ENCODE results near the gene EIPR1.

The EIPR1 gene

DNA sequence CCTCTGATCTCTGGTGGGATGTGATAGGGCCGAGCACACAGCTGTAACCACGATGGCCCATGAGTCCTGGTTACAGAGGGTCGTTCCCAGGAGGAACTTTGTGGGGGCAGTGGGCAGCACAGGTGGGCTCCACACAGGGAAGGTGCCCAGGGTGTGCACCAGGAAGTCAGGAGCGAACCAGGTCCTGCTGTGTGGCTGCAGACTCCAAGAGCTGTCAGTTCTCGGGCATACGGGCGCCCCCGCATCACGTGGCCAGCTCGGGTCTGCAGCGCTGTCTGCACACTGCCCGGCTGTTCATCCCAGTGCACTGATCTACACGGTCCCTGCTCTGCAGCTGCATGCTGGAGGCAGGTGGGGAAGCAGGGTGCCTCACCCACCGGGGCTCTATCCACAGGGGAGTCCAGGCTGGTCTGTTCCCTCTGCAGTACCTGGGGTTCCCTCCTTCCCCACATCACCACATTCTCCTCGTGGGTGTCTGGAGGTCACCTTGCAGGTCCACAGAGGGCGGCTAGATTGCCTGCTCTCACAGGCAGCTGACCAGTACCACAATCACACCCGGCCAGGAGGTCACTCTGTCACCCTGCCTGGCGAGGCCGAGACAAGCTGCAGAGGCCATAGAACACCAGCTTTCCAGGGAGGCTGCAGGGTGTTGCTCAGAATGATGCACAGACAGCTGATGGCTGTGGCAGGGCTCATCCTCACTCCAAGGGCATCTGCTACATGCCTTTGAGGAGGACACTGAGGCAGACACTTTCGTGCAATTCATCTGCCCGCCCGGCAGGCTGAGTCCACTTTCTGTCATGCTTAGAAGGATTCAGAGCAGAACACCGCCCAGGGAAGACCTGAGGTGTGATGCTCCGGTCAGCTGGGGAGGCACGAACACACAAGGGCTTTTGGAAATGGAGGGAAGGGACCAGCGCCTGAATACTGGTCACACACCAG is 202.7 kb downstream of the EIPR1 start:
- DNase-seq (ENCODE audit: low spot score), result no peak

DNA sequence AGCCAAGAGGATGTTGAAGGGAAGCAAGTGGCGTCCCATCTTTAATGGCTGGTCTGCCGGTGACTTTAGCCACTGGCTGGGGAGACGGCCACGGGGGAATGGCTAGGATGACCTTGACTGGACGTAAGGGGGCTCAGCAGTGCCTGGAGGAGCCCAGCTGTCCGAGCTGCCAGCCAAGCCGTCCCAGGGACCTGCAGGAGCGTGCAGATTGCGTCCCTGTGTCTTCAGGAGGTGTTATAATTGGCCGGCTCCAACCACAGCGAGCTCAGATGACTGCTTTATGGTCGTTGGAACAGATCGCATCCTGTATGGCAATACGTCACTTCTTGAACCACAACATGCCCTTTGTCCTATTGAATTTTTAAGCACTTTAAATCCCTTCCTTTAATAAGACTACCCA is 204.6 kb downstream of the EIPR1 start:
- no peak for DNase-seq (ENCODE audit: low spot score)

DNA sequence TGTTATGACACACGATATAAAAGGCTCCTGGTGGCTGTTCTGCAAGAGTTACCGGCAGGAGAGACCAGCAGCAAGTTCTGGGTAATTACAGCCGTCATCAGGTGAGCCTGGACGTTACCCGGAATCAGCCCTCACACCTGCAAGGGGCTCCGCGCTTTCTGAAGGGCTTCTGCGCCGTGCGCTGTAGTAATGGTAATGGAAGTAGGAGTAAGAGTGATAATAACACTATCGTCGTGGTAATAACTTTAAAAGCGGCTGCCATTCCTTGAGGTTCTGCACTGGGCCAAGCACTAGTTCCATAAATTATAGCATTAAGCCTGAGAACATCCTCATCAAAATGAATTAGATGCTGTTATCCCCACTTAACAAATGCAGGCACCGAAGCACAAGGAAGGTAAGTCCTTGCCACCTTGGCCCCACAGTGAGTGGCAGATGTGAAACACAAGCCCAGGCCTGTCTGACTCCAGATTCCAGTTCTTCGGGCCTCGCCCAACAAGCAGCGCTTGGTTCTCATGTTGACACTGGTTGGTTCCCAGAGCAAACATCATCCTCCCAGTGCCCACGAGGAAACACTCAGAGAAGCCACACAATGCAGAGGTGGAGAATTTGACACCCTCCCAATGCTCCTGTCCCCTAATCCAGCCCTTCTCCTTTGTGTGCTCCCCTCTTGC is 205.2 kb downstream of the EIPR1 start:
- no peak for DNase-seq (ENCODE audit: low spot score)

DNA sequence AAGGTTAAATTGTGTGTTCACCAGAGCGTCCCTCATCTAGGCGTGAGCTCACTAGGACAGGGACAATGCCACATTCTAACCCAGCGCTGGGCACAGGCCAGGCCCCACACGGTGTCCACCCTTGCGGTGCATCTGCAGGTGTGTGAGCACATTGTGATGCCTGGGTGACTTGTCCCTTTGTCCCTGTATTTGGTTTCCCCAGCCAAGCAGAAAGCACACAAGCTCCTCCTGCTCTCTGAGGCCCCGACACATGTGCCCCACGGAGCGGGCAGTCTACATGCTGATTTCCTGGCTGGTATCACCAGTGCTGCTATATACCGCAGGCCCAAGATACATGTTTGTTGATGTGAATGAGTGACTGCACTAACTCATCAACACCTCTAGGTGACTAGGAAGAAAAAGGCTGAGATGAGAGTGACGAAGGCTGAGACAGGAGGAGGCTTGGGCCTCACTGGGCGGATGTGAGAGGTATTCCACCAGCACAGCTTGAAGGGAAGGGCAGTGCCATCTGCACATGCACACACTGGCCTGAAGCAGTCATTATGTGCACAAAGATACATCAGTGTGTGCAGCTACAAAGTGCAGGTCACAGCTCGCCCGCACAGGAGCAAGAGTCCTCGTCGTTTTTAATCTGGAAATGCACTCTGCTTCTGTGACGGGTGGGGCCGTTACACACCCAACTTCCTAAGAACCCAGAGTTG is 205.9 kb downstream of the EIPR1 start:
- no peak for DNase-seq (ENCODE audit: low spot score)

DNA sequence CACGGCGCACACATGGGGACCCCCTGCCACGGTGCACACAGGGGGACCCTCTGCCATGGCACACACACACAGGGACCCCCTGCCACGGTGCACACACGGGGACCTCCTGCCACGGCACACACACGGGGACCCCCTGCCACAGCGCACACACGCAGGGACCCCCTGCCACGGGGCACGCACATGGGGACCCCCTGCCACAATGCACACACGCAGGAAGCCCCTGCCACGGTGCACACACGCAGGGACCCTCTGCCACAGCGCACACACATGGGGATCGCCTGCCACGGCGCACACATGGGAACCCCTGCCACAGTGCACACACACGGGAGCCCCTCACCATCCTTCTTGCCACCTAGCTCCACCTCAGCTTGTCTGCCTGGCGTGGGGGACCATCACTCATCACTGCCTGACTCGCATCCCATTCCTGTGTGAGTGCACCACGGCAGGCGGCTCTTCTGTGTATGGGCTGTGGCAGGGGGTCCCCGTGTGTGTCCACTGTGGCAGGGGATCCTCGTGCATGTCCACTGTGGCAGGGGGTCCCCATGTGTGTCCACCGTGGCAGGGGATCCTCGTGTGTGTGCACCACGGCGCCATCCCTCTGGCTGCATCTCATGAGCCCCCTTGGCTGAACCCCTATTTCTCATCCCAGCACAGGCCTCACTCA is 206.7 kb downstream of the EIPR1 start:
- DNase-seq (ENCODE audit: low spot score), result no peak

DNA sequence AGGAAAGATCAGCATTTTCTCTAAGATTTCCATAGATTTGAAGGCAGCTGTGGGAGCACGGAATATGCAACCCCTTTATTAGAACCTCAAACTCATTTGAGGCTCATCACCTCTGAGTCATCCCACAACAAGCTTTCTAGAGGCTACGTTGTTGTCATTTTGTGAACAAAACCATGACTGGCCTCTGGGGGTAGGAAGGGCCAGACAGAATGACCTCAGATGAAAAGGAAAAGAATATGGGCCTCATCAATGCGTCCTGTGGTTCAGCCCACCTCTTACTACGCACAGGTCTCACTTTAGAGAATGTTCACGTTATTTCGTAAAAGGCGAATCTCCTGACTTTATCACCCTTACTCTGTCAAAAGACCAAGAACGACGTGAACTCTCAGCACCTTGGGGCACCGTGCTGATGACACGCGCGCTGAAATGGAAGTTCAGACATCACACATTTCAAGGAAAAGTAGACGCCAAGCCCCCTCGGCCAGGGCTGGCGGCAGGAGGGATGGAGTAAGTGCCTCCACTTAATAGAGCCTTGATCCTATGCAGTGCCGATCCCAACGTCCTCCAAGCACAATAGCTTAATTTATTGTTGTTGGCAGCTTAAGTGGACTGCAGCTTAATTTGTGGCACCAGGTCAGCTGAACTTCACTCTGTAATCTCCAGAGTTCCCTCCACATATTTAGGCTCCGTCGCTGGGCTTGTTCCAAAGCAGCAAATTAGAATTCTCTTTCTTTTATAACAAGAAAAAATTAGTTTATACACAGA is 208.3 kb downstream of the EIPR1 start:
- DNase-seq (ENCODE audit: low spot score), result peak; percentile 53

DNA sequence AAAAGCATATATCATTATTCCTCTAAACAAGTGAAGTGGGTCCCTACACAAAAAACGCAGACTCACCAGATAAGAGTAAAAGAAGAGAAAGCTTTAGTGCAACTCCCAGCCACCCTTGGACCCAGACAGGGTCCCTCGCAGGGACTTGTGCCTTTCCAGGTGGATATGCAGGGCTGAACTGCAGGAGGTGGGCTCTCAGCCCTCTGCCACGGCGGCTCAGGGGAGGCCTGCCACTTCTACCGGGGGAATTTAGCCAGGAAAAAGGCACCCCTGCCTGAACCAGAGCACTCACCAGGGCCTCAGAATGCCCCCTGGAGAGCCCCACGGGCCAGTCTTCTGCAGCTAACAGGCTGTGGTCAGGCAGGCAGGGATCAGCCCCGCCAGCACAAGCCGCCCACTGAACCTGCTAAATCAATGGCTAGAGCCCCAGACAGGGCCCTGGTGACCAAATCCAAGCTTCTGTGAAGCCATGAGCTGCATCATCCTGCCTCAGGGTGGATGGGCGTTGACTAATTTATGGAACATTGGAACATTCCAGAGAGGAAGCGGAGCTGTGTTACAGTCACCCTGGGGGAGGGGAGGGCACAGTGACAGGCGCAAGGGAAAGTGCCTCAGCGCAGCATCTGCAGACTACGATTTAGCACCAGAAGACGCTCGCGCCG is 209.3 kb downstream of the EIPR1 start:
- DNase-seq (ENCODE audit: low spot score), result peak; percentile 21

DNA sequence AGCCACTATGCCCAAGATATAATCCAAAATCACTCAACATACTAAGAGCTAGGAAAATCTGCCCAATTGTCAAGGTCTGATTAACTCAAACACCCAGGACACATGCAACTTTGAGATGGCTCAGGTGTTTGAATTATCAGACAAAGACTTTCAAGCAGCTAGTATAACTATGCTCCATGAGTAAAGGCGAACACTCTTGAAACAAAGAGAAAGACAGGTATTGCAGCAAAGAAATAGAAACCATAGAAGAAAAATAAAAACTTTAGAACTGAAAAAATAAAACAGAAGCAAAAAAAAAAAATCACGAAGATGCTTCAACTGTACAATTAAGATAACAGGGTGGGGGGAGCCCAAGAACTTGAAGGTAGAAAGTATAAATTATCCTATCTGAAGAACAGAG is 214.2 kb downstream of the EIPR1 start:
- no peak for DNase-seq (ENCODE audit: low spot score)

DNA sequence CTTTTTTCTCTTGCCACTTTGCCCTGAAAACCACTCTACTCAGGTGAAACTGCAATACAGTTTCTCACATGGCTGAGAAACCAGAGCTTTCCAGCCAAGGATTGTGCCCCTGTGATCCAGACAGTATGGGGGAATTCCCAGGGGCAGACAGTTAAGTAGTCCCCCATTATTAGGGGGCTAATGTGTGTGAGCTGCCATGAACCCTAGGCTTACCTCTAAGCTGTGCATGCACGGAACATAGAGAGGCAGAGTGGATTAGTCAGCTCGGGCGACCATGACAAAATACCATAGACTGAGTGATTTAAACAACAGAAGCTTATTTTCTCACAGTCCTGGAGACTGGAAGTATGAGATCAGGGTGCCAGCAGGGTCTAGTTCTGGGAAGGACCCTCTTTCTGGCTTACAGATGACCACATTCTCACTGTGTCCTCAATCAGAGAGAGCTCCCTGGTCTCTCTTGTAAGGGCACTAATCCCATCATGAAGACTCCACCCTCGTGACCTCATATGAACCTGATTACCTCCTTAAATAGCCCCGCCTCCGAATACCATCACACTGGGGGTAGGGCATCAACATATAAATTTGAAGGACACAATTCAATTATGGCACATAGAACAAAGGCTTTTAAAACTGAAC is 215.1 kb downstream of the EIPR1 start:
- DNase-seq (ENCODE audit: low spot score), result no peak

DNA sequence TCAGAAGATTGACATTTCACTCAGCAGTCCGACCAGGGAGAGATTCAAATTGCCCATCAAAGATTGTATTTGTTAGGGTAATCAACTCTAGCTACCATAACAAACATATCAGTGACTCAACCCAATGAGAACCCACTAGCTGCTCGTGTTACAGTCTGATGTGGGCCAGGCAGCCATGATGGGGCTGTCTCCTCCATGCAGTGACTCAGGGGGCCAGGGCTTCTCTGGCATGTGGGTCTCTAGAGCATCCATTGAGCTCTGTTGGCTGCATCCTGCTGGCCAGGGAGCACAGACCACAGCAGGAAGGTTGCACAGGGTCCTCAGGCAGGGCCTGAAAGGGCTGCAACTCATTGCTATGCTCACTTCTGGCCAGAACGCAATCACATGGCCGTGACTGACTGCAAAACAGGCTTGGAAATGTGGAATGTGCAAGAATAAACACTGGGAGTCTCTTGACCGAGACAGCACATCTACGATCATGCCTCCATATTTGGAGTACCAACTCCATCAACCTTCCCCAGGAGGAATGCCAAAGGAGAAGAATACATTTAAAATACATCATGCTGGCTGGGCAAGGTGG is 216.8 kb downstream of the EIPR1 start:
- DNase-seq (ENCODE audit: low spot score), result no peak

DNA sequence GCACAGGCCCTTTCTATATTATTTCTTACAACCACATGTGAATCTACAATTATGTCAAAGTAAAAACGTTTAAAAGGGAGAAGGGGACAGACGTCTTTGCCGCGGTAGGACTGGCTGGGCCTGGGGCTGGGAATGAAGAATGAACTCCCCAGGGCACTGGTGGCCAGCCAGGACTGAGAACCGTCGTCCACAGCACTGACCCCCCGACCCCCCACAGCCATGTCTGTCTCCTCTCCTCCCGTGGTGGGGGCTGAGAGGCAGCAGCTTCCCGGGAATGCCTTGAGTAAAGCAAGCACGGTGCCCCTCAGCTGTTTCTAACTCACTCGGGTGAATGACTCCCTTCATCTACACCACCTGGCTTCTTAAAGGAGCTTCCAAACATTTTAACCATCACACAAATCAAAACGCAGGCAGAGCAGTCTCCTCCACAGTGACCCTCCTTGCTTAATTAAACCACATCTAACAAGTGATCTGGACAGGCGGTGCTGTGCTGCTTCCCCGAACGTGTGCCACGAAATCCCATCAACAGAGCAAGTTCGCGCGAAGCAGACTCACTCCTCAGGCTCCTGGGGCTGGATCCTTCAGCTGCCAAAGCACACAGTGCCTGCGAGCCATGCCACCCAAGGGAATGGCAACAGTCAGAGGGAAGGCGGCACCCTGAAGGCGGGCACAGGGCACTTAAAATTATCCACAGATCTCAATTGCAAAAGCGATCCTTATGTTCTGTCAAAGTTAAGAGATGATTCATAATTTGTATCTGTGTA is 217.7 kb downstream of the EIPR1 start:
- DNase-seq (ENCODE audit: low spot score), result no peak

DNA sequence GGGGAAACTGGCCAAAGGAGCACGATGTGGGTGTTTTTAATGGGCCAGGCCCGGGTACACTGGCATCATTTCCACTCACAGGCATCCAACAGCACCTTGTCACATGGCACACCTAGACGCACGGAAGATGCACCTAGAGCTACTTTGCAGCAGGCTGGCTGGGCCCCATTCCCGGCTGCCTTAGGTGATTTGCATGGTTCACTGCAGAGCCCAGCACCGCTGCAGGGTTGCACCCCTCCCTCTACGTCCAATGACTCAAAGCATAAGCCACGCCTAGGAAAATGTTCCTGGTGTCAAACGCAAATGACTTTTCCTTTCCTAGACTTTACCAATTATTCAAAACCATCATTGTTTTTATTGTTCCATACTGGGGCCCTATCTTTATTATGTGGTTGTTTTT is 222.9 kb downstream of the EIPR1 start:
- DNase-seq (ENCODE audit: low spot score), result peak; percentile 6

DNA sequence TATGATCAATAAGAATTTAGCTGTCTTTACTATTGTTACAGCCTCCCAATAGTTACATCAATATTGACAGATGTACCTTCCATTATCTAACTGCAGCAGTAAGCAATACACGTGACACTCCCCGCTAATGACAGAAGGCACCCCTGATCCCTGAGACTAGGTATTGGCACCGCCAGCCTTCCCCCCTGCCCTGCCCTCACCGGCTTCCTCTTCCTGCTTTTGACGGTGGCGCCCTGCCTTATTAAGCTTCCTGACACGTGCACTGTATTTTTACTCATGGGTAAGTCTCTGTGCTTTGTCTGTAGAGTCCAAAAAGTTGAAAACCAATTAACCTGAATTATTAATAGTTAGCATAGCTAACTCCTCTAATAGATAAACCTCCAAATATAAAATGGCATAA is 223.5 kb downstream of the EIPR1 start:
- no peak for DNase-seq (ENCODE audit: low spot score)

DNA sequence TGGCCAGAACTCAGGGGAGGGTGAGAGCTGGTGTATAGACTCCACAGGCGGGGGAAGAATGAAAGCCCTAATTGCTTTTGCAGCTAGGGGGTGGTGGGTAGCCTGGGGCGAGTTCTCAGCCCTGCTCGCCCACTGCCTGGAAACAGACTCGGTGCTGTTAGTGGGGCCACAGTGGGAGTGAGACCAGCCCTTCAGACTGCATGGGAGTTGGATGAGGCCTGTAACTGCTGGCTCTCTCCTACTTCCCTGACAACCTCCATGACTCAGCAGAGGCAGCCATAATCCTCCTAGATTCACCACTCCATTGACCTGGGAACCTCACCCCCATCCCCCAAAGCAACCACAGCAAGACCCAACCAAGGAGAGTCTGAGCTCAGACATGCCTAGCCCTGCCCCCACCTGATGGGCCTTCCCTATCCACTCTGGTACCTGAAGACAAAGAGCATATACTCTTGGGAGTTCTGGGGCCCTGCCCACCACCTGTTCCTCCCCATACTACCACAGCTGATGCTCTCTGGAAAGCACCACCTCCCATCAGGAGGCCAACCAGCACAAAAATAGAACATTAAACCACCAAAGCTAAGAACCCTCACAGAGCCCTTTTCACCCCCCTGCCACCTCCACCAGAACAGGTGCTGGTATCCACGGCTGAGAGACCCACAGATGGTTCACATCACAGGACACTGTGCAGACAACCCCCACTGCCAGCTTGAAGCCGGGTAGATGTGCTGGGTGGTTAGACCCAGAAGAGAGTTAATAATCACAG is 226.3 kb downstream of the EIPR1 start:
- no peak for DNase-seq (ENCODE audit: low spot score)

DNA sequence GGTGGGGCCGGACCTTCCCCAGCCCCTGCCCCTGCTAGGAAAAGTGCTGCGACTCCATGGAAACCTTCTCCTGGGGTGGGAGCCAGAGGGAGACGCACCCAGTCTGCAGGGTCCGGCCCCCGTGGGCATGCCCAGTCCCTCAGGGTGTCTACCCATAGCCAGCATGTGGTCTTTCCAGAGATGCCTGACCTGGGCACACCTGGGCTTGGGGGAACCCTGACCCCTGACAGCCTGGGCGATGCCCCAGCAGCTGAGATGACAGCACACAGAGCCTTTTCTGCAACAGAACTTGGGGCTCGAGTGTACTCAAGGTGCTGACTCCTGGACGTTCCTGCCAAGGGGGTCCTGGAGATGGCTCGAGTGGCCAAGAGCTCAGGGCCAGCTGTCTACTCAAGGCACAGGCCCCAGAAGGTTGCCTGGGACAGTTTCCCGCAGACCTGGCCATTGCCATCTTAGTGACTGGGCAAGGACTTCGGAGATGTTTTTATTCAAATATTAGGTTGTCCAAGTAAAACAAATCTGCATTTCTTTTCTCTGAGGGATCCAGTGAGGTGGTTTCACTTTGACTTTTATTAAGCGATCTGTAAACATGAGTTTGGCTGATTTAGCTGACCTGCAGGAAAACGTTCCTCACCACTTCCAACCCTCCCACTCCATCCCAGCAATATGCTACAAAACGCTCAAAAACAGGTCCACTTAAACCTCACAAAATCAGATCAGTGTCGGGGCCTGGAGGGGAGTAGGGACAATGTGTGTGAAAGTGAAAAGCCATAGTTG is 228.0 kb downstream of the EIPR1 start:
- no peak for DNase-seq (ENCODE audit: low spot score)

DNA sequence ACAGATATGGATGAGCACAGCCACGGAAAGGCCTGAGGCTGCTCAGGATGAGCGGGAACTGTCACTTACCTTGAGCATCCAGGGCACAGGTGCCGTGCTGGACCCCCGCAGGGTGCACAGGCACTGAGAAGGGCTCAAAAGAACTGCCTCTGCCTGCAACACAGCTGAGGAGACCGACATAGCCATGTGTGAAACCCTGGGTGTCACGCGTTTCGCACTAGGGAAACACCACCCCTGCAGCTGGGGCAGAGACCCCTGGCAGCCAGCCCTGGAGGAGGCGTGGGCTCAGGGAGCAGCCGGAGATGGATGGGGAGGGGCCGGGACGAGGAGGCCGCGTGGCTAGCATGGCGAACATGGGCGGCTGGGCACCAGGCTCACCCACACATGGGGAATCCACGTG is 228.9 kb downstream of the EIPR1 start:
- no peak for DNase-seq (ENCODE audit: low spot score)

DNA sequence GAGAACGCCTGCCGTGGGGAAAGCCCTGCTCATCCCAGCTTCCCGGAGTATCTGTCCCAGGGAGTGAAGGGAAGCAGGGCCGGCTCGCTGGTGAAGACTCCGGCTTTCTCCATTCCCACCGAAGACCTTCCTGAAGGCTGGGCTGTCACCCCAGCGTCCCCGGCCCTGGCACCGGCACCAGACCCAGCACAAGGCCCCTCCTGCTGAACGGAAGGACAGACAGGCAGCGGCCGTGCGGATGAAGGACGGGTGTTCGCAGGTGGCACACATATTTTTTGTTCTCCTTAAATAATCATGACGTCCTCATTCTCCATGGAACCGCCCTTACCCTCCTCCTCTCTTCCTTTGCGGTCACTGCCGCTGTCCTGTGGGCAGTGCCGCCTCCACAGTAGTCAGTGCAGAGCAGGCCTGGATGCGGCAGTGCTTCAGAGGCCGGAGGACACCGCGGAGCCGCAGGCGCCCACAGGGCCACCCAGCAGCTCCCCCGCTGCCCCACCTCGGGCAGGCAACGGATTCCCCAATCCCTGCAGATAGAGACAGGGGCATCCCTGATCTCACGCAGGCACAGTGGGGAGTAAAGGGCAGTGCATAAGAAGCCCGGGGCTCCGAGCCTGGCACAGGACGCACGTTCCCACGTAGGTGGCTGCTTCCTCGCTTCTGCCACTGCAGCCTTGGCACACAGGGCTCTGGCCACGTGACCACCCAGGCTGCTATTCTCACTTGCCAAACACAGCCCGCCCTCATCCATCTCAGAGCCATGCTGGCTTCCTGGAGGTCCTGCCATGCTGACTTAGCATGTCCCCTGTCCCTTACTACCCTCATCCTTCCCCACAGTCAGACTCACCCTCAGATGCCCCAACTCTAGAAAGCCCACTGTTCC is 229.7 kb downstream of the EIPR1 start:
- DNase-seq (ENCODE audit: low spot score), result no peak

Data from SW480 (cell line).